RWPE1 (cell line): ENCODE results near the gene FRYL.

Source experiments
- CTCF ChIA-PET: fragments of 350-600 bp; sonication (Branson Sonifier 250); formaldehyde crosslinking; extraction: SDS; loops from one replicate; lab custom pipeline; 2021; lab: Yijun Ruan, JAX
- POLR2A ChIA-PET: fragments of 400-600 bp; formaldehyde crosslinking; extraction: SDS; loops from one replicate; lab custom pipeline; 2020; ENCODE audit warnings: antibody characterized with exemption; ENCODE audit not compliant: low non-redundant PET; lab: Yijun Ruan, JAX
- DNase-seq: peaks from one replicate; pipeline ENCODE4 v3.0.0; 2012; ENCODE audit warnings: low spot score
- H3K27ac ChIP-seq: fragments of 450-650 bp; 2 replicates; pipeline ENCODE4 v1.5.1; 2017
- CTCF ChIP-seq: fragments of 450-650 bp; conservative IDR thresholded peaks from 2 replicates; pipeline ENCODE4 v1.5.1; 2017; ENCODE audit warnings: low read depth, mild to moderate bottlenecking

FRYL gene

DNA sequence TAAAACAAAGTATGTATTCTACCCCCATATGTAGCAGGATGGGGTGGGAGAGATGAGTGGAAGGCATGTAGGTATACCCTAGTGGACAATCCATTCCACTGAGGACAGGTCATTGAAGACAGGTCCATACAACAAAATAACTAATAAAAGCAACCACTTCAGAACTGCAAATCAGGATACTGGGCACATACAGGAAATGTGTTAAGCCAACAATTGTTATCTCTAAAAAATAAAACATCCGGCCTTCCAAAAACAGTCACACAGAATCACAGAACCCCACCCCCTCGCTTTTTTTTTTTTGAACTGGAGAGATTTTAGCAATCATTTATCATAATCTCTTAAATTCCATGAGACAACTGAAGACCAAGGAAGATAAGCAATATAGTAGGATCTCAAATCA is 112.9 kb downstream of the FRYL start:
- ChIA-PET CTCF (no interaction called here), POLR2A (no interaction called here)
- TF ChIP-seq CTCF: no peak
- no peak overlapping the region for H3K27ac ChIP-seq
- DNase-seq: no peak

- POLR2A ChIA-PET: no interaction called here
- peak; percentile 14 for DNase-seq
- H3K27ac ChIP-seq: peak overlapping the region; percentile 84
- CTCF ChIA-PET: interaction anchor here (0.6 kb wide), 1 partner anchor 108 kb away, joined by 3 read pairs; no protein-coding TSS in a partner anchor
- TF ChIP-seq CTCF: no peak
Measured at GRCh38 chr4:48665555-48666186, 114.4 kb downstream of the FRYL start.

DNA sequence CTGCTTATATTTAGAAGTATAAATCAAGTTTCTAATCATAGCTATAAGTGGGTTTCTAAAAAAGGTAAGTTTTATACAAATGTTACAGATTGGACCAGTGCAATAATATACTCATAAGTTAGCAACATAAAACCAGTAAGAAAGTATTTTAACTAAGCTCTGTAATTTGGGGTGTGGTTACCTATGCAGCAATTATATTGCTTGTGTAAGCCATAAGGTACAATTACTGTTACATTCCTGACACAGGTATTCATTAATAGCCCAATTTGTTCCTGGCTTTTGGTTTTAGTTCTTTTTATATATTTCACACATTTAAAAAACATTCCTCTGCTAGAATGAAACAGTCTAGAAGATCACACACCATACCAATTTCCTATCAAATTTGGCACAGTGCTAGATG is 115.1 kb downstream of the FRYL start:
- CTCF ChIA-PET: no interaction called here

DNA sequence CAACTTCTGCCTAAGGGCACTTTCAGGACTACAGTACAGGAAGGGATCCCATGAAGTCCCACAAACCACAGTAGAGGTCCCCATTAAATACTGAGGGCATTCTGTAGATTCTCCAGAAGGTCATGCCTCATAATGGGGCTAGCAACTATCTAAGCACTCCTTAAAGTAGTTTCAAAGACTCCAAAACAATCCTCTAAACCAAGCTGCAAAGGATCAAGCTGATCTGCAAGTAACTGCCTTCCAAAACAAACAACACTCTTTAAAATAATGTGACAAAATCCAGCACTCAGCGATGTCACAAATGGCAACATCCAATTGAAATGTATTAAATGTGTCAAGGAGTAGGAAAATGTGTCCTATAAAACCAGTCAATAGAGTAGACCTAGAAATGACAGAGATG is 118.7 kb downstream of the FRYL start:
- DNase-seq: no peak
- no peak overlapping the region for H3K27ac ChIP-seq
- TF ChIP-seq CTCF: no peak
- ChIA-PET POLR2A (no interaction called here), CTCF (no interaction called here)

More for the DNA sequence above, 115.1 kb downstream of the FRYL start:
- DNase-seq: peak; percentile 15
- no peak for TF ChIP-seq CTCF
- POLR2A ChIA-PET: no interaction called here
- H3K27ac ChIP-seq: no peak overlapping the region

GRCh38 chr4:48660347-48660746 is 119.7 kb downstream of the FRYL start:
- no peak overlapping the region for H3K27ac ChIP-seq
- TF ChIP-seq CTCF: no peak
- ChIA-PET POLR2A (no interaction called here), CTCF (no interaction called here)
- DNase-seq: no peak

- H3K27ac ChIP-seq: no peak overlapping the region
- no peak for DNase-seq
- ChIA-PET CTCF (interaction anchor here (0.6 to 0.7 kb wide), 2 partner anchors 55 to 59 kb away, joined by 3 read pairs; no protein-coding TSS in a partner anchor), POLR2A (no interaction called here)
- TF ChIP-seq CTCF: no peak
Measured at GRCh38 chr4:48654015-48654664, 125.9 kb downstream of the FRYL start.
